ENCODE data around the gene EEF2.
"Not testable (repeated sequence)": the region's sequence is repeated elsewhere in the genome, so short reads cannot be mapped to it uniquely, and the experiment has no call there.

EEF2 gene

GRCh38 chr19:3942790-3943409 lies 42.4 kb downstream of the EEF2 start:
- no peak for DNase-seq

- DNase-seq, result not testable (repeated sequence)
Observed at GRCh38 chr19:3938300-3938950, 46.8 kb downstream of the EEF2 start.

GRCh38 chr19:3936506-3937442 lies 48.5 kb downstream of the EEF2 start:
- no peak for DNase-seq

- peak; percentile 70 for DNase-seq
Observed at GRCh38 chr19:3932931-3933810, 52.1 kb downstream of the EEF2 start, which contains the start of gene NMRK2. TSS of gene NMRK2 (plus strand) at chr19:3933069. CDS start at chr19:3933672, 603 bp downstream.

- DNase-seq, result no peak
Observed at GRCh38 chr19:3931041-3931440, 54.2 kb downstream of the EEF2 start.
